GM19468 (cell line): ENCODE data around the gene PEX11A.

Source experiments
- ATAC-seq: cut with Tn5 transposase; IDR thresholded peaks from one replicate; pipeline ENCODE4 v1.9.1; 2021; ENCODE audit warnings: mild to moderate bottlenecking, moderate library complexity, moderate number of reproducible peaks; ENCODE audit not compliant: unreplicated experiment; ENCODE audit errors: extremely low read depth

Gene PEX11A

DNA sequence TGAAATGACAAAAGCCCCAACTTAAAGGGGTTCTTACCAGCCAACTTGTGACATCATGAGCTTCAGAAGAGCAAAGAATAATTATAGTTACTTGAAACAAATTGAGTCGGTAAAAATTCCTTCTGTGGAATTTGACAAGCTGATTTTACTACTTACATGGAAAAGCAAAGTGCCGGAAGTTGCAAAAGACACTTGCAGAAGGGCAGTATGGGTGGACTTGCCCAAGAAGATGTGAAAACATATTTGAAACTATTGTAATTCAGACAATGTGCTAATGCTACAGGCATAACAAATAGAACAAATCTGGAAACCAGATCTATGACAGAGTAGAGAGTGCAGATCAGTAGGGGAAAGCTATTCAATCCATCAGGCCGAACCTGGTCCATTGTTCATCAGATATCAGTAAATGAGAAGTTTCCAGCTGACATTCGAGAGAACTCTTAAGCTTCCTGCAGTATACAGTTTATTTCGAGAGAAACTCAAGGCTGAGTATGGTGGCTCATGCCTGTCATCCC, 32.8 kb downstream of the PEX11A start:
- ATAC-seq: no peak

DNA sequence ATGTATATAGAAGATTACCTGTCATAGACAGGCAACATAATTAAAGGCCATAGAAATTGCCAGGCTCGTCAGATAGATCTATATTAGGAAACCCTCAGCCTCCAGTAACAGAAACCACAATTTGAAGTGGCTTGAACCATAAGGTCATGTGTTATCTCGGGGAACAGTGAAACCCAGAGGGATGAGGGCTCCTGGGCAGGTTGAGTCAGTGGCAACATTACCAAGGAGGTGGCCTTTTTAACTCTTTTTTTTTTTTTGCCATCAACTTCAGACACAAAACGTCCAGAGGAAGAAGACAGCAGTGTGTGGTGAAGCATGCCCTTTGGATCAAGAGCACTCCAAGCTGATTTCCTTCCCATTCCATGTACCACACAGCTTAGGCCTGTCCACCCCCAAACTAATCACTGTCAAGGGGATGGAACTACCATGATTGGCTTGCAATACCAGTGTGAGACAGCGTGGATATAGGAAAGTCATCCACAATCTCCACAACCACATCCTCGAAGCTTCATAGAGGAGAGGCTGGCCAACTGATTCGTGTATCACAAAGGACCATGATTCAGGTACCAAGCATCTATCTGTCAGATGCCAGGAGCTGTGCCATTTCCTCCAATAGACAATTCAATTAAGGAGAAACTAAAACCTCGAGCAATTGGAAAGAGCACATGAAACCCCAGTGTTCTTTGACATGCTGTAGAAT, 34.3 kb downstream of the PEX11A start:
- no peak for ATAC-seq

DNA sequence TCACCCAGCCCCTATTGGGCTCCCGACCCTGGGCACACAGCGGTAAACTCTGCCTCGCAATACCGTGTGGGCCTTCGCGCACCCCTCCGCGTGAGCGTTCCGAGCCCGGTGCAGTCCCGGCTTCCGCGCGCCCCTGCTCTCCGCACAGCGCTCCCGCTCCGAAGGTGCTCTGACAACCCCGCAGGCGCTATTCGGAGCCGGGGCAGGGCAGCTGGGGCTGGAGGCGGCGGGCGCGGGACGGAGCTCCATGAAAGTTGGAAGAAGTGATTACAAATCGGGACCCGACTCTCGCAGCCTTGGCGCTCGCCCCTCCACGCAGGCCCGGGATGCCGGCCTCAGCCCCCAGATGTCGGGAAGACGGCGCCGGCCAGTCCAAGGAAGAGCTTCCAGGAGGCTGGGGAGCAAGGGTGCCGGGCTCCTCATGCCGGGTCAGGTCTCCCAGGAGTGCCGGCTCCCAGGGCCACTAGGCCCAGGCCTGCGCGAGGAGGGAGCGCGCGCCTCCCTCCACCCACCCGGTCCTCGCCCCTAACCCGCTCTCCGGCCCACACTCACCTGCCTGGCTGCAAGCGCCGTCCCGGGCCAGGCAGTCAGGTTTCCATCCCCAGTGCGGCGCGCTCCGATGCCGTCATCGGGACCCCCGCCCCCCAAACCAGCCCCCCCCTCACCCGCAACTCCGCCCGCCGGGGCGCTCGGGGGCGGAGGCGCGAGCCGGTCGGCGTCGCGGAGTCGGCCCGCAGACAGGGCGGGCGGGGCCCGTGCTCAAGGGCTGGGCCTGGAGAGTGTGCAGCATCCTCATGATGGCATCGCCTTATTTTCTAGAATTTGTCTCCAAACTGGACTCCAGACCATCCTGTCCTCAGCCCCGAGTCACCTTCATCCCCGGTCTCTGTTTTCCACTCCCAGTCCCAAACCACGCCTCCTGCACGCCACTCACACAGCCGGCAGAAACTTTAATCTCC, 35.4 kb downstream of the PEX11A start, which contains the start of gene KIF7:
Gene KIF7 (minus strand): TSS at position 621 of the 959 bp plus-strand sequence. CDS start 2,537 bp downstream, outside the sequence.
- ATAC-seq: no peak

DNA sequence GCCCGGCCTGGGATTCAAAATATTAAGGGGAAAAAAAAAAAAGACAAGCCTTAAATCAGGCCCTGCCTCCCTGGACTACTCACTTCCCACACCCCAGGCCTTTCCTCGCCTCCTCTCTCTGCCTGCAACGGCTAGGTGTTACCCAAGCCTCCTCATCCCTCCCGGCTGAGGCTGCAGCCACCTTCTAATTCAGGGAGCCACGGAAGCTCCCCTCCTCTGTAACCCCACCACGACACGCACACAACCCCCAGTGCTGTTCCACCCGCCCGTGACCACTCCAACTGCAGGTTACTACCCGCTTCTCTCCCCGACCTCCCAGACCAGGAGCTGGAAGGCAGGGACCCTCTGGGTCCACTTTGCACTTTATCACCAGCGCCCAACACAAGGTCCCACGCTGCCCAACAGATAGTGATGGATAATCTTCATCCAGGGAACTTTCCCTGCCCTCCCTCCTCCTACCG, 36.2 kb downstream of the PEX11A start:
- ATAC-seq: no peak

DNA sequence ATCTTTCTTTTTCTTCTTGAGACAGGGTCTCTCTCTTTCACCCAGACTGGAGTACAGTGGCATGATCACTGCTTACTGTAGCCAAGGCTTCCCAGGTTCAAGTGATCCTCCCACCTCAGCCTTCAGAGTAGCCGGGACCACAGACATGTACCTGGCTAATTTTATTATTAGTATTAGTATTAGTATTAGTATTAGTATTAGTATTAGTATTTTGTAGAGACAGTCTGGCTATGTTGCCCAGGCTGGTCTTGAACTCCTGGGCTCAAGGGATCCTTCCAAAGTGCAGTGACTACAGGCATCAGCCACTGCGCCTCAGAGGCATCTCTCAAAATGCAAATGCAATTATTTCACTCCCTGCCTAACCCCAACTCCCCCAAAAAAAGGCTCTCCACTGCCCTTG, 37.0 kb downstream of the PEX11A start:
- ATAC-seq: no peak

DNA sequence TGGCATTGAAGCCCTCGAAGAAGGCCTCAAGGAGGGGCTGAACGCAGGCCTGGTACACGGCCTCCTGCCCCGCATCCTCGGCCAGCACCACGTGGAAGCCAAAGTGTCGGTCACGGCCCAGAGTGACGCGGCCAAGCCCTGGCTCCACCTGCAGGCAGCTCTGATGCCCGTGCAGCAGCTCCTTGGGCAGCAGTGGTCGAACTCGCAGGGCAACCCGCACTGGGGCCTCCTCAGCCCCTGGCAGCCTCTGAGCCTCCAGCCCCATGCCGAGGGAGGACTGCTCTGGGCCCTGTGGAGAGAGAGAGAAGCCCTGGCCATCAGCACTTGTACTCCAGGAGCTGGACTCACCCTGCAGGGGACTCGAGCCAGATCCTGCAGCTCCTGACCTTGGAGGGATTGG, 37.9 kb downstream of the PEX11A start:
- no peak for ATAC-seq

DNA sequence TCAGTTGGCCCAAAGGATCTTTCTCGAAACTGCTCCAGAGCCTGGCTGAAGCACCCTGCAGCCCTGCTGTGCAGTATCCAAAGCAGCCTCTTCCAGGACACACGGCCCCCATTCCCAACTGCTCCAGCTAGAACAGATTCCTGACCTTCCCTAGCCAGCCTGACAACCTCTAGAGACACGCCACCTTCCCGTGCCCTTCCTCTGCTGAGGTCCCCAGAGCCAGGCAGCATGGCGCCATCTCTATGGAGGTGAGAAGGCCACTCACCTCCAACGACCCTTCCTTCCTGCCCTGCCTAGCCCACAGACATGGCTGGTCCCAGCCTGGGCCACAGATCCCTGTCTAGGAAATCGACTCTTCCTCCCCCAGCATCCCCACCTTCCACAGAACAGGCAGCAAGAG, 38.4 kb downstream of the PEX11A start:
- ATAC-seq: no peak

DNA sequence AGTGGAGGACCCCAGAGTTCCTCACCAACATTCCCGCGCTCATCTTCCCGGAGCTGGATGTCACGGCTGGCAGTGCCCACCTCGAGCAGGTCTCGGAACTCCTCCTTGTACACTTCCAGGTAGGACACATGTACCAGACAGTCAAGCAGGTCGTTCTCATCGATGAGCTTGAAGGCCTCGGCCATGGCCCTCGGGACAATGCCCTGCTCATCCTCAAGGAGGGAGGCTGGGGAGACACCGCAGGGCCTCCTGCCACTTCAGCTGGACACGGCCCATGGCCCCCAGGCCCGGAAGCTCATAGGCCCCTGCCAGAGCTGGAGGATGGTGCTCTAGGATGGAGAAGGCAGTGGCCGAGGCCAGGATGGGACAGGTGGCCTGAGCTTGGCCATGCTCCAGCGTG, 40.8 kb downstream of the PEX11A start:
- ATAC-seq: no peak

DNA sequence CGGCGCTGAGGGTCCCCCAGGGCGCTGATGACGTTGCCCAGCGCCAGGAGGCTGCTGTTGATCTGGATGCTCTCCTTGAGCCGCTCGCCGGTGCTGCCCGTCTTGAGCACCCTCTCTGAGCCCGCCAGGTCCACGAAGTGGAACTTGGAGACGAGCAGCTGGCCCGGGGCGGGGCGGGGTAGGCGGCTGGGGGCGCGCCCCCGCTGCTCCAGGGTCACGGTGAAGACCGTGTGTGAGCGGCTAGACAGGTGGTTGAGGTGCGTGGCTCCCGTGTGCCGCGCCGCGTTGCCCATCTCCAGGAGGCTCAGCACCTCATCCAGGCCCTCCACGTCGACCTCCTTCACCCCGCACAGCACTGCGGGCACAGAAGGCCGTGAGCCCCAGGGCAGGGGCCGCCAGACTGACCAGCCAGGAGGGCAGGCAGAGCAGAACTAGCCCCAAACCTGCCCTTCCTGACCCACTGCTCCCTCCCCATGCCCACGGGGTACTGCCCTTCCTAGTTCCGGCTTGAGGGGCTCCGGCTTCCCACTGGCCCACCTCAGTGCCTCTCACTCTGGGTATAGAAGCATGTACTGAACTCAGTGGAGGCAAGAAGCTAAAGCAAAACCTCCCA, 41.4 kb downstream of the PEX11A start:
- ATAC-seq: no peak

DNA sequence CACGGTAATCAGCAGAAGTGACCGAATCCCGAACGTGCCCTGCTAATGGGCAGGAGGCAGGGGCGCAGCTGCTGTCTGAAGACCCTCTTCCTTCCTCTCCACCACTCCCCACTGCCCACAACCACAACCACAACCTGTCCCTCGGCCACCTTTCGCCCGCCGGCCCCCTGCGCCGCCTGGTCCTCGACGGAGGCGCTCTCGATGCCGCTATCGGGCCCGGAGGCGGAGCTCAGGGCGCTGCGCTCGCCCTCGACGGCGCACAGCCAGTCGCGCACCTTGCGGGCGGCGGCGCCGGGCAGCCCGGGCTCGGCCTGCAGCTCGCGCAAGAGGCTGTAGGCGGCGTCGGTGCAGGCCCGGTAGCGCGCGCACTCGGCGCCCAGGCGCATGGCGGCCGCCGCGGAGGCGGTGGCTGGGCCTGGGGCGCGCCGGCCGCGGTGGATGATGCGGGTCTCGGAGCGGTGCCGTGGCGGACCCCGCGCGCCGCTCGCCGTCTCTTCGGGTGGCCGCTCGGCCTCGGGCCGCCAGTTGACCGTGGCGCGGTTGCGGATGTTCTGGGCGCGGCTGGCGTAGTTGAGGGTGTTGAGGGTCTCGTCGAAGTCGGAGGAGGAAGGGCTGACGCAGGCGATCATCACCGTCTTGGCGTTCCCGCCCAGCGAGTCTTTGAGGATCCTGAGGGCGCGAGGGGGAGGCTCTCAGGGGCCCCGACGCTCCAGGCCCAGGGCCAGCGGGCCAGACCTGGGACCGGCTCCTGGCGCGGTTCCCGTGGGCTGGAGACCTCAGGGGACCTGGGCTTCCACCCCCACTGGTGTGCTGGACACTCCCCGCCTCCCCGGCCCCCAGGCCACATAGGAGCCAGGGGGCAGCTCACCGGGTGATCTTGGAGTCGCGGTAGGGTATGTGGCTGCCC, 42.2 kb downstream of the PEX11A start:
- ATAC-seq: no peak

DNA sequence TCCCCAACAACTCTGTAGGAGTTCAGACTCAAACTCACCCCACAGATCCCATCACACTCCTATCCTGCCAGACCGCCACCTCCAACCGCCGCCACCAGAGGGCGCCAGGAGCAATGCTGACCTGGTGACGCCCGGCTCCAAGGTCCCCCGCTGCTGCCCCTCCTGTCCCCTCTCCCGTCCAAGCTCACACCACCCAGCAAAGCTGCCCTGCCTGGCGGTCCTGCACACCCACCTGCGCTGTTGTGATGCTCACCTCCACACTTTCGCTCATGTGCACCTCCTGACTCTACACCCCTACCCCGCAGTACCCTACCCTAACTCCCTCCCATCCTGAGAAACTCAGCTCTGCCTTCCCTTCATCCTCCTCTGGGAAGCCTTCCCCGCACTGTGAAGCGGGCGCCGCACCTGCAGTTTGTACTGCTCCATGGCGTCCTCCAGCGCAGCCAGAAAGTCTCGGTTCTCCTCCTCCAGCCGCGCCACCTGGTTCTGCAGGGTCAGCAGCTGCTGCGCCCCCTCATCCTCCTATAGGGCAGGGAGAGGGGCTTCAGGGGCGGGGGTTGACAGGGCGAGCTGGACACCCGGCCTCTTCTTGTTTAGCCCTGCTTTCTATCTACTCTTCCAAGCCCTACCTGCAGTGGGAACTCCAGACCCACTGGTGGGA, 43.2 kb downstream of the PEX11A start:
- no peak for ATAC-seq

DNA sequence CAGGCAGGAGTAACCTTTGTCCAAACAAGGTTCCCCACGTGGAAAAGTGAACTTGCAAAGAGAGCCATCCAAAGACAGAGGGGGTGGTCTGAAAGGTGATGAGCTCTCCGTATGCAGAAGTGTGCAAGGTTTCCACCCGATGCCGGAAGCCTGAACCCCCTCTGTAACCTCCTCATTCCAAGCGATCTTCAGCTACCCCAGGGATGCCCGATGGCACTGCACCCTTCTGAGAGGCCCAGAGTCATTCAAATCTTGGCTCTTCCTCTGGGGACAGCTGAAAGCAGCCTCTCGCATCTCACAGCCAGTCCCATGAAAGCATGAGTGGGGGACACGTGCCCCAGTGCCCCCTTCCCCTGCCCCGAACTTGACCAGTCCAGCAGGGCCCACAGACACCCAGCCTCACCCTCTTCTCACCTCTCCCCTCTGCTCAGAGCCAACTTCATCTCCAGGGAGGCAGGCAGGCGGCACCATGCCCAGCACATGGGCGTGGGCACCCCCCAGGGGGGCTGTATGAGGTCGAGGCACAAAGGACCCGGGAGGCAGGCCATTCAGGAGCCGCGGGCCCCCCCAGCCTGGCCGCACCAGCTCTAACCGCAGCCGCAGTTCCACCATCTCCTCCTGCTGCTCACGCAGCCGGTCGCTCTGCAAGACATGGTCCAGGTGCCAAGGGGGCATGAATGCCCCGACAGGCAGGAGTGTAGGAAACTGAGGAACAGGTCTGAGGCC, 44.0 kb downstream of the PEX11A start:
- ATAC-seq: no peak

DNA sequence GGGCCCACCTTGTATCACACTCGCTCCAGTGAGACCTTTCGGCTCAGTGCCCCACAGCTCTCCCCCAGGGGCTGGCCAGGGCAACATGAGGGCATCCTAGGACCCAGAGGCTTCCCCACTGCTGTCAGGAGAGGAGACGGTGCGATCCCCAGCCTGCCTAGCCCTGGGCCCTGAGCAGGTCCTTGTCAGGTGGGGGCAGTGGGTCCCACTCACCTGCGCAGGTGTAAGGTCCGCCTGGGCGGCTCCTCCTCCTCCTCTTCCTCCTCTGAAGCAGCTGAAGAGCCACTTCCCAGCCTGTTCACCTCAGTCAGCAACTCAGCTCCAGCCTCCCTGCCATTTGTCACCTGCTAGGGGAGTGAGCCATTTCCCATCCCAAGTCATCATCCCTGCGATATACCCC, 44.9 kb downstream of the PEX11A start:
- ATAC-seq: no peak

DNA sequence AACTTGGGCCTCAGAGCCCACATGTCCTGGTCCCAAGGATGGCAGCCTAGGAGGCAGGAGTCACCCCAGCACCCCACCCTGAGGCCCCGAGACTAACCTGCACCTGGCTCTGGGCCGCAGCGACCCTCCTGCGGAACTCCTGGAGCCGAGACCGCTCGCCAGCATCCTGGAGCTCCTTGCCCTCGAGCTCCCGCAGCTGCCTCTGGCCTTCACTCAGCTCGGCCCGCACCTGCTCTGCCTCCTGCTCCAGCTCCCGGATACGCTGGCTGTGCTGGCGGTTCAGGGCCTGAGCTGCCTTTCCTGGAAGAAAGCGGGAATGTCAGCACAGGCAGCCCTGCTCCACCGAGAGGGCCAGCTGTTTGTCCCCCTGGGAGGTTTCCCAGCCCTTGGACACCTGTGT, 48.4 kb downstream of the PEX11A start:
- ATAC-seq: no peak

DNA sequence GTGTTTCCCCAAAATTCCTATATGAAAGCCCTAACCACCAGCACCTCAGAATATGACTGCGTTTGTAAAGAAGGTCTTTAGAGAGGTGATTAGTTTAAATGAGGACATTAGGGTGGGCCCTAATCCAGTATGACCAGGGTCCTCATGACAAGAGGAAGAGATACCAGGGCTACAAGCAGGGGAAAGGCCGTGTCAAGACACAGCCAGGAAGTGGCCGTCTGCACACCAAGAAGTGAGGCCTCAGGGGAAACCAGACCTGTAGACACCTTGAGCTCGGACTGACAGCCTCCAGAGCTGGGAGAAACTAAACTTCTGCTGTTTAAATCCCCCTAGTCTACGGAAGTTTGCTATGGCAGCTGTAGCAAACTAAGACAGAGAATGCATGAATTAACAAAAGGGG, 49.5 kb downstream of the PEX11A start:
- no peak for ATAC-seq

DNA sequence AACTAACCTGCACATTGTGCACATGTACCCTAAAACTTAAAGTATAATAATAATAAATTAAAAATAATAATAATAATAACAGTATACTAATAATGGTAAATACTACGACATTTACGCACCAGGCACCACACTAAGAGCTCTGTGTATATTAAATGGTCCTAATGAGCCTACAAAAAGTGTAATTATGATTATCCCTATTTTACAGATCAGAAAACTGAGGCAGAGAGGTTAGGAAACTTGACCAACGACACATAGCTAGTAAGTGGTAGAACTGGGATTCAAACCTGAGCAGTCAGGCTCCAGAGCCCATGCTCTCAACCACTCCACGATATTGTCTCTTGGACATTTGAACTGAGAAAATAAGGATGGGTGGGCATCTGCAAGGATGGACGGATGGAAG, 50.3 kb downstream of the PEX11A start:
- ATAC-seq: no peak

DNA sequence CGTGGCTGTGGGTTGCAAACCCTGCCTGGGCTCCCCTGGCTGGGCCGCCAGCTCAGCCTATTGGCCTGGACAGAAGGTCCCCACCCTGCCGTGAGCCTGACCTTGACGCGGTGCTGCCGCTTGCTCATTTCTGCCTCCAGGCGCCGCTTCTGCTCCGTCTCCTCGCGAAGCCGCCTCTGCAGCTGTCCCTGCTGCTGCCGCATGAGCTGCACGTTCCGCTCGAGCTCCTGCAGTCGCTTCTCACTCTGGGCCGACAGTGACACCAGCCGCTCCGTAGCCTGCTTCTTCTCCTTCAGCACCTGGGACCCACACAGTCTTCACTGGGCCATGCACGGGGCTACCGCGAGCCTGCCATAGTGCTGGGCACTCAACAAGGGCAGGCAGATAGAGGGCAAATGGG, 57.0 kb downstream of the PEX11A start:
- ATAC-seq: no peak
